GM19372 (cell line): ENCODE measurements around the gene PROM1.

ENCODE experiments used
- ATAC-seq: cut with Tn5 transposase; IDR thresholded peaks from one replicate; pipeline ENCODE4 v1.9.1; 2021; ENCODE audit warnings: mild to moderate bottlenecking, low read depth, moderate library complexity; ENCODE audit not compliant: unreplicated experiment

The PROM1 gene

GRCh38 chr4:16029262-16029661, 54.6 kb downstream of the PROM1 start:
- ATAC-seq, result no peak

- ATAC-seq, result no peak
Observed at GRCh38 chr4:16027626-16028025, 56.2 kb downstream of the PROM1 start.

- ATAC-seq, result no peak
Observed at GRCh38 chr4:16027114-16027513, 56.7 kb downstream of the PROM1 start.

GRCh38 chr4:16026160-16026761, 57.6 kb downstream of the PROM1 start:
- ATAC-seq, result no peak

GRCh38 chr4:16025268-16025667, 58.6 kb downstream of the PROM1 start:
- ATAC-seq, result no peak

- ATAC-seq, result no peak
Observed at GRCh38 chr4:16023776-16024408, 59.9 kb downstream of the PROM1 start.

GRCh38 chr4:16021804-16022560, 61.8 kb downstream of the PROM1 start:
- ATAC-seq, result no peak

GRCh38 chr4:16019649-16020048, 64.2 kb downstream of the PROM1 start:
- no peak for ATAC-seq

- no peak for ATAC-seq
Observed at GRCh38 chr4:16018841-16019240, 65.0 kb downstream of the PROM1 start.

- ATAC-seq, result no peak
Observed at GRCh38 chr4:16018061-16018676, 65.7 kb downstream of the PROM1 start.

- ATAC-seq, result no peak
Observed at GRCh38 chr4:16016536-16016935, 67.3 kb downstream of the PROM1 start.

- ATAC-seq, result no peak
Observed at GRCh38 chr4:16011173-16011572, 72.7 kb downstream of the PROM1 start.

GRCh38 chr4:16009153-16009552, 74.7 kb downstream of the PROM1 start:
- ATAC-seq, result no peak

GRCh38 chr4:16007471-16008095, 76.2 kb downstream of the PROM1 start:
- no peak for ATAC-seq

- ATAC-seq, result no peak
Observed at GRCh38 chr4:16006771-16007446, 76.9 kb downstream of the PROM1 start.

GRCh38 chr4:16005676-16006075, 78.1 kb downstream of the PROM1 start:
- no peak for ATAC-seq

- peak; percentile 99 for ATAC-seq
Observed at GRCh38 chr4:16001484-16001858, 82.4 kb downstream of the PROM1 start.

- ATAC-seq, result no peak
Observed at GRCh38 chr4:16000708-16001483, 82.9 kb downstream of the PROM1 start.

GRCh38 chr4:15996773-15997172, 87.0 kb downstream of the PROM1 start:
- ATAC-seq, result no peak

- no peak for ATAC-seq
Observed at GRCh38 chr4:15995826-15996225, 88.0 kb downstream of the PROM1 start.
